Measurements from ENCODE around the gene SLC39A11.

Gene SLC39A11

DNA sequence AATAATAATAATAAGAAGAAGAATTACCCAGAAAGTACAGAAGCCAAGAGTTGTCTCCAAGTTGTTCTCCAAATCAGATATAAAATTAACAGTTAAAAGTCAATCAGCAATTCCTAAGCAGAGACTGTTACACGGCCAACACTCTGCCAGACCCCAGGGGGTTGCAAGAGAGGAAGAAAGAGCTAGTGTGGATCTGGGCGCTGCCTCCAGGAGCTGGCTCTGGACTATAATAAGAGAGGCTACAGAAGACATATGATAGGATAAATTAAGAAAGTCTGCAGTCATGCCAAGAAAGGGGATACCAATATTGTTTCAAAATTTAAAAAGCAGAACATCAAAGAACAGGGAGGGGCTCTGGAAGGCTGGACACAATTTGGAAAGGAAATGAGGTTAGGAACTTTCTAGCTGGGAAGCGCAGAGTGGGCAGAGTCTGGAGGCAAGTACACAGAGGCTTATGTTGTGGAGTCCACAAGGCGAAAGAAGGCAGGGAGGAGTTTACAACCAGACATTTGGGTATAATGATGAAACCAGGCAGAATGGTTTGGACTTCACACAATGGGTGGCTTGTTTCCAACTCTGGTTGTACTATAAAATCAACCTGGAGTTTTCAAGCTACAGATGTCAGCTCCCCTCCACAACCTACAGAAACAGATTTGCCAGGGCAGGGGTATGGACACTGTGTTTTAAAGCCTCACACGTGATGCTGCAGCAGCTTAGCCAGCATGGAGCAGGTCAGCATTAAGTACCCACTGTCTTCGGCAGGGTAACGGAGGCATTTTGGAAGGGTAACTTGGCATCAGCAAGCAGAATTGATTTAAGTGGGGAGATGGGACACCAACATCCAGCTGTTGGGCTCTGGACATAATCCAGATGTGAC lies 49.4 kb downstream of the SLC39A11 start:
- no peak for DNase-seq (ENCODE audit: low read depth in 2 of 2)

DNA sequence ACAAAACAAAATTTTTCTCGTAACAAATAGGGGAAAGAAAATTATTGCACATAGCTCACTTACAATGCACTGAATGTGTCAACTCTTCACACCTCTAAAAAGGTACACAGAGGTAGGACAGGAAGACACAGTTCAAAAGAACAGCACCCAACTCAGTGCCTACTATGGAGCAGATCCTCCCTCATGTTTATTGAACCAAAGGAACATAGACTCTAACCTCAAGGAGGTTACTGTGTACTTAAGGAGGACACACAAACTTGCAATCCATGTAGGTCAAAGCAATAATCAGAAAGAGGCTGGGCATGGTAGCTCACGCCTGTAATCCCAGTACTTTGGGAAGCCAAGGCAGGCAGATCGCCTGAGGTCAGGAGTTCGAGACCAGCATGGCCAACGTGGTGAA lies 50.3 kb downstream of the SLC39A11 start:
- no peak for DNase-seq (ENCODE audit: low read depth in 2 of 2)

DNA sequence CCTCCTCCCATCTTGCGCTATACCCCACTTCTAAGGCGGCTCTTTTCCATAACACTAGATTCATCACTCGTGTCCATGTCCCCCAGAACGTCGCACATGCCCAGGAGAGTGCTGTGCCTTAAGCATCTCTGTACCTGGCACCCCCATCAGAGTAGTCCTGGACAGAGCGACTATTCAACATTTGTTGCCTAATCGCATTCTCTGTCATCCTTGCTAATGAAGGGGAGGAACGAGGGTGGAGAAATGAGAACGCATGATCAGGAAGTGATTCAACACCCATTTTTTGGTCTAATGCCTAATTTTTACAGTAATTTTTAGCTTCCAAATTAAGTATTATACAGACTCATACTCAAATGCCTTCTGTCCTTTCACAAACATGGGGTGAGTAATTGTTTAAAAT lies 53.2 kb downstream of the SLC39A11 start:
- DNase-seq (ENCODE audit: low read depth in 2 of 2): no peak

DNA sequence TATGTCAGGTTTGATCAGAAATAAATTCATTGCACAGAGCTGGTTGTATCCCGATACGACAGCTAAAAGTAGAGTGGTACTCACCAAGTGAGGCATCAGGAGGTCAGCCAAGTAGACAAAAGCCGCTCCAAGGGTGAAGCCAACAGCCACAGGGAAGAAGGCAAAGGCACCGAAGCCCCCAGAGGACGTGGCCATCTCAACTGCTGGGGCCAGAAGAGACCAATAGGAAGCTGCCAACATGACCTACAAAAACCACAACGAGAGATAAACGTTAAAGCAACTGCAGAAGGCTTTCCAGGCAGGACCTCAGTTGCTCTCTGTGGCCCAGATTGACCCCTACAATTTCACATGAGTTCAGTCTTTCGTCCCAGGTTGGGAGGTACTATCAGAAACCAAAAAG lies 61.0 kb downstream of the SLC39A11 start:
- no peak for DNase-seq (ENCODE audit: low read depth in 2 of 2)

DNA sequence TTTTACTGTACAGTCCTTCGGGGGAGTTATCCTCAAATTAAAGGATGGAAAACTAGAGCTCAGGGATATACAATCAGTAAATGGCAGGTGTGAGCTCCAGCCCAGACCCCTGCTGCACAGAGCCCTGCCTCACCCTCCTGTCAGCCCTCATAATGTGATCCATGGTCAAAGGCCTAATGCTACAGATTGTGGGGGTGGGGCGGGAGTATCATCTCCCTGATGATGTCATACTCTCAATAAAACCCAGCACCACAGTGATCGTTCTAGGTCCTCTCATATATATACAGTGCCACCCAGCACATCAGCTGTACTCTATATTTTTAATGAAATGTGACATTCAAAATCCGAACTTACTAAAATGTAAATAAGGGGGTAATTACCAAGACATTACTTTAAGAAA lies 61.5 kb downstream of the SLC39A11 start:
- DNase-seq (ENCODE audit: low read depth in 2 of 2): no peak

DNA sequence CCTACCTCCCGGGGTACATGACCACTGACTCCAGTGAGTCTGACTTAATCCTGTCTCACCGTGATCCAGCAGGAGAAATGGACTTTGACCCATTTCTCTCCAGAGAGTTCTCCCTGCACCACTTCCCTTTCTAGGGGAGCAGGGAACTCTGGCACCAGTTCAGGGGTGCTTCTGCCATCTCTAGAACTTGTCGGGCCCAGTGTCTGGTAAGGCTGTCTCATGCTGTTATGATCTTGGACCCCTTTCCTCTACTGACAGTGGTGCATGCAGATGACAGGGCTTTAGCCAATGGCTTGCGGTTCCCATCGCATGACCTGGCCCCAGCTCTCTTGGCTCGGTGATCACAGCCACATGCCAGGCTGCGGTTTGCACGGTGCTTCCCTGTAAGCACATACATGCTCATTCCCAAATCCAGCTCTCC lies 62.0 kb downstream of the SLC39A11 start:
- no peak for DNase-seq (ENCODE audit: low read depth in 2 of 2)

DNA sequence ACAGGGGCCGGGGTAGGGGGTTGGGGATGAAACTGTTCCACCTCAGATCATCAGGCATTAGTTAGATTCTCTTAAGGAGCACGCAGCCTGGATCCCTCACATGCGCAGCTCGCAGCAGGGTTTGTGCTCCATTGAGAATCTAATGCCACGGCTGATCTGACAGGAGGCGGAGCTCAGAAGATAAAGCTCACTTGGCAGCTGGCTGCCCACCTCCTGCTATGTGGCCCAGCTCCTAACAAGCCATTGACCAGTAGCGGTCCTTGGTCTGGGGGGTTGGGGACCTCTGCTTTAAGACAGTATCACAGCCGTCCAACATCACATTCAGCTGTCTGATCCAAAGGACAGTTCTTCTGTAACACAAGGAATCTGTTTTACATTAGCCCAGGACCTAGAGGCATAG lies 62.5 kb downstream of the SLC39A11 start:
- DNase-seq (ENCODE audit: low read depth in 2 of 2): no peak

DNA sequence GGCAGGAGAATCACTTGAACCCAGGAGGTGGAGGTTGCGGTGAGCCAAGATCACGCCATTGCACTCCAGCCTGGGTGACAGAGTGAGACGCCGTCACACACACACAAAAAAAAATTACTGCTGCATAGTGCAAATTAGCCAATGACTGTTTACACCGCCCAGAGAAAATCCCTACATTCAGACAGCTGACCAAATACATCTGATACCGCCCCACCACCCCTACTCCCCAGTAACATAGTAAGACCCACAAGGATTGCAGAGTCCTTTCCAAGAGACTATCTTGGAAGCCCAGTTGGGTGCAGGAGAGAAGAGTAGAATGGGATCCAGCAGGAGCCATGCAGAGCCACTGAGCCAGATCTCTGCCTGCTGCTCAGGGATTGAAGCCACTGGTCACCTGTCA lies 63.5 kb downstream of the SLC39A11 start:
- no peak for DNase-seq (ENCODE audit: low read depth in 2 of 2)

DNA sequence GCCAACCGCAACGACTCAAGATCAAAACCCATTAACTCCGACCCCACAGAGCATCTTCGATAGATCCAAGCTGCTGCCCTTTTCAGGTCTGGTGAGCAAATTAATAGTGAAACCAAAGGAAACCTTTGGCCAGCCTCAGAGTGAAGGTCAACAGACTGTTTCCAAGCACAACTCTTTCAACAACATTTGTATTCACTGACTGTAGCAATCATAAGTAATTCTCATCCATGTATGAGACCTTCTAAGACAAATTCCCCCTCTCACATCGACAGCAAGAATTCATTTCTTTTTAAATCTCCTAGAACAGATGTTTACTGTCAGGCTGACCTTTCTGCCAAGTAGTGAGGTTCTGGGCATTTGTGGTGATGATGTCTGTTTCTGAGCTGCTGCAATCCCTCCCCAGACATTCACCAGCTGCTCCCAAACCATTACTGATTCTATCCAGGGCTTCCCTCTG lies 64.2 kb downstream of the SLC39A11 start:
- DNase-seq (ENCODE audit: low read depth in 2 of 2): no peak

DNA sequence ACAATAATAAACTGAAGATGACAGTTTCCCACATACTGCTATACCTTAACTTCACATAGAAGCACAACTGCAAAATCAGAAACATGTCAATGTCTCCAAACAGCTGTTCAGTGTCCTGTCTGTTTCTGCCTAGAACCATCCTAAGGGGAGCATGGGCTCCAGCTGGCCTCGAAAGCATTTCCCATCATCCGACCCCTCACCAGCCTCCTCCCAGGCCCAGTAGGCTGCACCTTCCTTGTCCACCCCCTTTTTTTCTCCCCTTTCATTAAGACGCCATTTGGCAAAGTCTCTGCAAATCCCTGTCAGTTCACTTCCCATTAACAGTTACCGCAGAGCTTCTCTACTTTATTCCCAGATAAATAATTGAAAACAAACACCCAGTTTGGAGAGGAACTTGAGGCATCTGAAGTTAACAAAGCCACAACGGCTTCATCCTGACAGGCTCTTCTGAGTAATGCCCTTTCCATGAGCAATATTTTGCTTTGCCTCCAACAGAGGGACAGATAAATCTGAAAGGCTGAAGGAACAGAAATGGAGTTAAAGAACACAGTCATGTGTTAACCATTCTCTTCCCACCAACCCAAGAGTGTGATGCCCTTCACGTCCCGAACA lies 65.3 kb downstream of the SLC39A11 start:
- no peak for DNase-seq (ENCODE audit: low read depth in 2 of 2)

DNA sequence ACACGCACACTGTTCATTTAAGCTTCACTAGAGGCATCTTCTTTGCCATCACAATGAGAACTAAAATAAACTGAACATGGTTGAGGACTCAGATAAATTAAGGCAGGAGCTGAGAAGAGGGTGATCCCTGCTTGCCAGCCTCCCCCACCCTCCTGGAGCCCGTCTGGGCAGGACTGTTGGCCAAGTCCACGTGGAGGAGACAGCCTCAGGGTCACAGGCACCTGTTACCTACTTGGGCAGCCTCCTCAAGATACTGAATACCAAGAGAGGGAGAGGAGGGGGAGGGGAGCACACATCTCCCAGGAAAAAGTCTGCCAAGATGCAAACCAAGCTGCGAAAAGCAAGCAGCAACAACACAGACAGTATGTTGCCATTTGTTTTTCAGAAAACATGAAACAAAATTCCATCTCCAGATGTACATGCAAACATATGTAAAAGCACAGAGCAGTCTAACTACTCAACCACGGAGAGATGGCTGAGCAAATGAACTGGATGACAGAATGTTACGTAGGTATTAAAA lies 67.4 kb downstream of the SLC39A11 start:
- DNase-seq (ENCODE audit: low read depth in 2 of 2): no peak

DNA sequence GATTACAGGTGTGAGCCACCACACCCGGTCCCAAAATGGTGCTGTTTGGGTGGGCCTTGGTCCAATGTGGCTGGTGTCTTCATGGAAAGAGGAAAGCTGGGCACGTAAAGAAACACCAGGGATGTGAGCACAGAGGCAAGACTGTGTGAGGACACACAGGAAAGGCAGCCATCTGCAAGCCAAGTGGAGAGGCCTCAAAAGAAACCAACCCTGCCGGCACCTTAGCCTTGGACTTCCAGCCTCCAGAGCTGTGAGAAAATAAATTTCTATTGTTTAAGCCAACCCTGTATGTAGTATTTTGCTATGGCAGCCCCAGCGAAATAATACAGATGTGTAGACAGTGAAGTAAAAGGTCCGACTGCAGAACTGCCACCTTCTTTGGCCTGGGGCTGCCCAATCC lies 68.7 kb downstream of the SLC39A11 start:
- DNase-seq (ENCODE audit: low read depth in 2 of 2): no peak

DNA sequence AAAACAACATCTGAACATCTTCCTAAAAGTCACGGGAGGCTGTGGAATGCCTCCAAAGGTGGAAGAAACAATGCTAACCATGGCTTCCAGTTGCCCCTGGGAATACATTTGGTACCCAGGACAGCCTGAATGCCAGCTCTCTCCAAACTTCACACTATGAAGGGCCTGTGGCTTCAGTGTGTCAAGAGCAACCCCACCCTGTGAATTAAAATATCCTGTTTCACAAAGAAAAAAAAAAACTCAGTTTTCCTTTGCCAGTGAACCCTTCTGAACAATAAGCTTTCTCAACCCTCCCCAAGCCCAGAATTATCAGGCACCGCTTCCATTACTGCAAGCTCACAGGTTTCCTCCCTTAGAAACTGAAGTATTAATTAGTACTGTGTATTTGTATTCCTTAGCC lies 69.8 kb downstream of the SLC39A11 start:
- no peak for DNase-seq (ENCODE audit: low read depth in 2 of 2)

DNA sequence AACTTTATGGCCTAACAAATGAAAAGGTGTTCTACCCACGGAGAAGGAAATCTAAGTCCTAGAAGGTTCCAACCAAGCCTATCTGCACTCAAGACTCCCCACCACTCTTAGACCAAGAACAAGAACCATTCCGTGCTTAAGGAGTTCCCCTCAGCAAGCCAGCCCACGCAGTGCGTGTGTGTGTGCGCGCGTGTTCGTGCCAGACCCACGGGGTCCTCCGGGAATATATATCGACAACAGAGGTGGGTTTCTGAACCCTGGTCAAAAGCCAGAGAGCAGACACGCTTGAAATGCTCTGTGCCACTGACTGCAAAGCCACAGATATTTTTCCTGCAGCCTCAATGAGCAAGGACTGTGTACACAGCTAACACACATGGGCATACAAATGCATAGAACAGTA lies 70.7 kb downstream of the SLC39A11 start:
- DNase-seq (ENCODE audit: low read depth in 2 of 2): no peak

DNA sequence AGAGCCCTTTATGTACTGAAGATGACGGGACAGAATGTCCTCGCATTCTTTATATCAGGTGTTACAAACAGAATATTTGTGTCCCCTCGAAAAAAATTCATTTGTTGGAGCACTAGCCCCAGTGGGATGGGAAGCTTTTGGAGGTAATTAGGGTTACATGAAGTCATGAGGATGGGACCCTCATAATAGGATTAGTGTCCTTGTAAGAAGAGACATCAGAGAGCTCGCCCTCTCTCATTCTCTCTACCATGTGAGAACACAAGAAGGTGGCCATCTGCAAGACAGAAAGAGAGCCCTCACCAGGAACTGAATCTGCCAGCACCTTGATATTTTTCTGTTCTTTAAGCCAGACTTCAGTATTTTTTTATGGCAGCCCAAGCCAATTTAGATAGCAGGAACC lies 72.4 kb downstream of the SLC39A11 start:
- no peak for DNase-seq (ENCODE audit: low read depth in 2 of 2)

DNA sequence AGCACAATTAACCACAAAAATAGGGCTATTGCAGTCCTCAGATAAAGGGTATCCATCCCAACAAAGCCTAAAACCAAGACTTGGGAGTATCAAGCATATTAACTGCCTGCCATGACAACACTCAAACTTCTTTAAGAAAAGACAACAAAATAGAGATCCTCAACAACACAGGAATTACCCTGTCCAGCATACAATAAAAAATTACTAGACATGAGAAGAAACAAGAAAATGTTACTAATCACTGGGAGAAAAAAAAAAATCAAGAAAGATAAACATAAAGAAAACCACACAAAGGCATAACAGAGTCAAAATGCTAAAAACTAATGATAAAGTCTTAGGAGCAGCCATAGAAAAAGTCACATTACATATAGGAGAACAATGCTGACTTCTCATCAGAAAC lies 73.9 kb downstream of the SLC39A11 start:
- DNase-seq (ENCODE audit: low read depth in 2 of 2): no peak

DNA sequence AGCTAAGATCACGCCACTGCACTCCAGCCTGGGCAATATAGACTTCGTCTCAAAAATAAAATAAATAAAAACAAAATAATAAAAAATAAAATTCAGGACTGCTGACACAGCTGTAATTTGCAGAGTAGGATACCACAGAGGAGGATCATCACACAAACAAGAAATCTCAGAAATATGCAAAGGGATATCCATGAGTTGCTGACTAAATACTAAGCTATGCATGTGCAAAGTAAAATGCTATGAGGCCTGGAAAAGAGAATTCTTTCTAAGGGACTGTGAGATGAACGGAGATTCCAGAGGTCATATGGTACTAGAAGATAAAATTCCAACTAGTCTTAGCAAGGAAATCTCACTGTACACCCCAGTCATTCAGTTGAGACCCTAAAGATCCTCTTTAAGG lies 74.8 kb downstream of the SLC39A11 start:
- no peak for DNase-seq (ENCODE audit: low read depth in 2 of 2)

DNA sequence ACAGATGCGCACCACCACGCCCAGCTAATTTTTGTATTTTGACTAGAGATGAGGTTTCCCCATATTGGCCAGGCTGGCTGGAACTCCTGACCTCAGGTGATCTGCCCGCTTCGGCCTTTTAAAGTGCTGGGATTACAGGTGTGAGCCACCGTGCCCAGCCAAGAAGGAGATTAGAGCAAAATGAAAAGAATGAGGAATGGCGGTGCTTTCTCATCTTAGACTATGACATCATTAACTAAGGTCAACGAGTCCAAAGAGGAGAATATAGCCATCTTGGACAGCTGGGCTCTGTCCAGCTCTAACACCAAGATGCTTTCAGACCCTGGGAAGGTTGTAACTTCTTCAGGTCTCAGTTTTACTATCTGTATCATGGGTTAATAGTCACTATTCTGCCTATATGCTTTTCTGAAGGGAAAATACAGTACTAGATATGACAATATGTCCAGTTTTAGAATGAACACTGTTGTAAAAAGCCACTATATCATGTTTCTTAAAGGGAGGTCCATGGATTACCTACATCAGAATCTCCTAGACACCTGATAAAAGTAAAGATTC lies 76.7 kb downstream of the SLC39A11 start:
- DNase-seq (ENCODE audit: low read depth in 2 of 2): no peak

DNA sequence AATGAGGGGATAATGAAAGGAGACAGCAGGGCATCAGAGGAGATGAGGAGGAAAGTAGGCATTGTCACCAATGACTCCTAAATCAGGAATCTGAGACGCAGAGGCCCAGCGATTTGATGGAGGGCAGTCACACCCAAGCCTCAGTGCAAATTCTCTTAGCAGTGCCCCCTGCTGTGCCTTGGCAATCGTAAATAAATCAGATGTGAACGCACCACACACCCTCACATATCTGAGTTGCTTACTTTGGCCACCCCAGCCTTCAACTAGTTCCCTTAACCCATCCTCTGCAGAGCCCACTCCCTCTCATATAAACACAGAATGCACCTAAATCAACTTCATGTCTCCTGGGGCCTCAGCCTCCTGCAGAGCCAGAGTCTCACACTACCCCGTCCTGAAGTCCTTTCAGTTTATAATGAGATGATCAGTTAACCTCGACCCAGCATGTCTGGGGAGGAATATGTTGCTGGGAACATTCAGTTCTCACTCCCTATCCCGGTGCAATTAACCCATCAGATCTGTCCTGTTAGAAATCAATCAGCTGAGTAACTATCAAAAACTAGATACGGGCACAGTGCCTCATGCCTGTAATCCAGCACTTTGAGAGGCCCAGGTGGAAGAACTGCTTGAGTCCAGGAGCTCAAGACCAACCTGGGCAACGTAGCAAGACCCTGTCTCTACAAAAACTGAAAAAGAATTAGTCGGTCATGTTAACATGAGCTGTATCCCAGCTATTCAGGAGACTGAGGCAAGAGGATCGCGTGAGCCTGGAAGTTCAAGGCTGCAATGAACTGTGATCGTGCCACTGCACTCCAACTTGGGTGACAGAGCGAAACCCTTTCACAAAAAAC lies 78.4 kb downstream of the SLC39A11 start:
- no peak for DNase-seq (ENCODE audit: low read depth in 2 of 2)

DNA sequence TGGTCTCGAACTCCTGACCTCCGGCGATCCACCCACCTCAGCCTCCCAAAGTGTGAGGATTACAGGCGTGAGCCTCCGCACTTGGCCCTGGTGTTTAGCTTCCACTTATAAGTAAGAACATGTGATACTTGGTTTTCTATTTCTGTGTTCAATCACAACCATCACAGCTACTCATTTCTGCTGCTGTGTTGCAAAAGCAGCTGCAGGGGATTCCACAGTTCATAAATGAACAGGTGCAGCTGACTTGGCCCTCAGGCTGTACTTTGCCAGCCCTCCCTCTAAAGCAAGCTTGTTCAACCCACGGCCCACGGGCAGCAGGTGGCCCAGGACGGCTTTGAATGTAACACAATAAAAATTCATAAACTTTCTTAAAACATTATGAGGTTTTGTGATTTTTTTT lies 79.2 kb downstream of the SLC39A11 start:
- no peak for DNase-seq (ENCODE audit: low read depth in 2 of 2)

DNA sequence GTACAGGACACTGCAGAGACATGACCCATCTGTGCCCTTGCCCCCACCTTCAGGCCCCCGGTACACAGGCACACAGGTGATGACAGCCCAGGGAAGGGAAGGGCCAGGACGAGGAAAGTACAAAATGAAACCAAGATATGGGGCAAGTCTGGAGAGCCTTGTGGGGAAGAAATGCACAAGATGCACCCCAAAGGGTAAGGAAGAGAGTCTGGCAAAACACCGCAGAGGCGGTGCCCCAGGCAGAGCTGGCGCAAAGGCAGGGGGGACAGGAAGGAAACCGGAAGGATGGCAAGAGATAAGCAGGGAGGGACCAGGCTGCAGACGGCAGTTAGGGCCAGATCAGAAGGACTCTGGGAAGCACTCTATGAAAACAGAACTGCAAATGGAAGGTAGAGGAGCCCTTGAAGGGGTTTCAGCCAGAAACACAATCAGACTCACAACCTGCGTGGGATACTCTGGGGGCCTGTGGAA lies 81.4 kb downstream of the SLC39A11 start:
- no peak for DNase-seq (ENCODE audit: low read depth in 2 of 2)

DNA sequence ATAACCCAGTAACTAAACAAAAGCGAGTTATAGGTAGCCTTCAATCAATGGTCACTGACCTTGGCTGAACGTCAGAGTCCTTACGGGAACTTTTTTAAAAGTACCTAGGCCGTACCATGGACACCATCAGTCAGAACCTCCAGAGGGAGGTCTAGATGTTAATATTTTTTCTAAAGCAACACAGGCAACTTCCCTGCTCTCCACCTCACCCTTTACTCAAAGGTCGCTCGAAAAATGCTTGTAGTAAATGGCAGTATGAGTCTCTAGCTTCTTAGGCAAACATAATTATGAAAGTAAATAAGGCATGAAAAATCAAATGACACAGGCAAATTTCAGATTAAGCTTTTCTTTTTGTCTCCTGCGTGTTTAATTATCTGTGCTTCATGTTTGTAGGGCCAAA lies 82.1 kb downstream of the SLC39A11 start:
- DNase-seq (ENCODE audit: low read depth in 2 of 2): no peak
